NCI-H524 treated with DMSO at 0.1 percent for 48 hours (cell line): ENCODE measurements around the gene PROM2.

ENCODE experiments used
- DNase-seq: peaks from one replicate; lab custom pipeline; 2025; lab: John Stamatoyannopoulos, UW

The PROM2 gene

DNA sequence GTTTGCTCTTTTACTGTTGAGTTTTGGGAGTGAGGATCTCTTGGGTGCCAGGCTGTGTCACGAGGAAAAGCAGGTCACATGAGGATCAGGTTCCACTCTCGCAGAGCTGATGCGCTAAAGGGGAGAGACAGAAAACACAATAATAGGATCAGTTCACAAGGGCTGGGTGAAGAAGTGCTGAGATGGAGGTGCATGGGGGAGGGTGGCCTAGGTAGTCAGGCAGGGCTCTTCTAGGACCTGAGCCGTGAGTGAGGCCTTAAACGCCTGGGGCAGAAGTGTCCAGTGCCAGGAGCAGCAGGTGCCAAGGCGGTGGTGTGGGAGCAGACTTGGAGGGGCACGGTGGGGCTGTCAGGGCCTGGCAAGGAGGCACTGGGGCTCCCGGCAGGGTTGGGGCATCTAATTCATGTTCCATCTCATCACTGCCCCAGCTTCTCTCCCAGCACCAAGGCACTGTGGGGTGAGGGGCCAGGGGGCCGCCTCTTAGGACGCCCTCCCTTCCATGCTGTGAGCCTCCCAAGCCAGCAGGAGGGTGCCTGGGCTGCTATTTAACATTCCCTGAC lies 32.2 kb downstream of the PROM2 start:
- no peak for DNase-seq

- DNase-seq: no peak
Measured at GRCh38 chr2:95307036-95307435, 32.8 kb downstream of the PROM2 start.

DNA sequence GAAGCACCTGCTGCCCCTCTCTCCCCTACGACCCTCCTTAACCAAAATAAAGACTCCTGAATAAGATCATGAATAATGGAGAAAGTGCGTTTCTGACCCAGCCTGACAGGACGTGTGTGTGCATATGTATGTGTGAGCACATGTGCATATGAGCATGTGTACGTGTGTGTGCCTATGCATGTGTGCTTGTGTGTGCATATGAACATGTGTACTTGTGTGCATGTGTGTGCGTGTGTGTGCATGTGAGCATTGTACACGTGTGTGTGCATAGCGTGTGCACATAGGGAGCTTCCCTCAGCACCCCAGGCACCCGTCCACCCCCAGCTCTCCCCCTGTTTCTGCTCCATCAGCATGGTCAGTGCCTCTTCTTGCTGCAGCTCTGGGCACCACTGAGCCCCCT lies 33.6 kb downstream of the PROM2 start:
- no peak for DNase-seq

DNA sequence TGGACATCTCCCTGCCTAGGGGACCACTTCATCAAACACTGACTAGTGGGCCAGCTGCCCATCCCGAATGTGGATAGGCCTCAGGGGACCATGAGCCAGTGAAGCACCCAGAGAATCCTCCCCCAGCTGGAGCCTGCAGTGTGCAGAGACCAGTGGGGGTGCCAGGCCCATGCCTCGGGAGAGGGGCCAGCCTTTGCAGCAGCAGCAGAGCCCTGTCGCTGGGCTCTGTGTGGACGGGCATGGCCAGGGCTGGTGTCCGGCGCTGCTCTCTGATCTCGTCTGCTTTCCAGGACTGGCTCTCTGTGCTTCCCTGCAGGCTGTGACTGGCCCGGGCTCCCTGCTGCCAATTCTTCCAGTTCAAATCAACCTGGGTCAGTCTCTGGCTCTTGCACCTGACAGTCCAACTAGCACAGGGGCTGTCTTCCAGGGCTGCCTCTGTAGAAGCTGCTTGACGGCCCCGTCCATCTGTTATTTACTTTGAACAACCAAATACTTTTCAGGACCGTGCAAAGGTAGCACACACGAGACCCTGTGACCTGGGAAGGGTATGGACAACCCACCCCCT lies 34.3 kb downstream of the PROM2 start:
- no peak for DNase-seq

- no peak for DNase-seq
Measured at GRCh38 chr2:95309599-95309998, 35.4 kb downstream of the PROM2 start.

DNA sequence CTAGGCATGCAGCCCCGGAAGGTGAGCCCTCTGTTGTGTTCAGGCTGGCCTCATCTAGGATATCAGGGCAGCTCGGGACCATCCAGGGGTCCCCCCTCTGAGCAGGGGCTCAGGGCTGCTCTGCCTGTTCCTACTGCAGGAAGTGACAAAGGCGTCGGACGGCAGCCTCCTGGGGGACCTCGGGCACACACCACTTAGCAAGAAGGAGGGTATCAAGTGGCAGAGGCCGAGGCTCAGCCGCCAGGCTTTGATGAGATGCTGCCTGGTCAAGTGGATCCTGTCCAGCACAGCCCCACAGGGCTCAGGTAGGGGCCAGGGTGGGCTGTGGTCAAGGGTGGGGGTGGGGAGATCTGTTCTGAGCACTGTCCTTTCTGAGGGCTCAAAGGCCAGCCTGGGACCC lies 36.0 kb downstream of the PROM2 start:
- no peak for DNase-seq

DNA sequence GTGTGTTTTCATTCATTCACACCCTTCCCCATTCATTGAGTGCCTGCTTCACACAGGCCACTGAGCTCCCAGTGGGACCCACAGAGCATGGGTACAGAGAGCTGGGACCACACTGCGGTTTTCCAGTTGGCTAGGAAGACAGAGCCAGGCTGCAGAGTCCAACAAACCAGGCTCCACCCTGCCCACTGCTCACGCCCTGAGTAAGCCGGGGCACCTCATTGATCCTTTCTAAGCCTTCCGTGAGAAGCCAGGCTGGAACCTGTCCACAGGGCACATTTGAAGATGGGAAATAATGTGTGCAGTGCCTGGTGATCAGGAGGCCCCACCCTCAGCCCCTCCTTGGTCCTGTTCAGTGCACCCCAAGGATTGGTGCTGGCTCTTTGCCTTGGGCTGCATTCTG lies 36.4 kb downstream of the PROM2 start:
- DNase-seq: no peak

- no peak for DNase-seq
Measured at GRCh38 chr2:95311815-95312542, 37.7 kb downstream of the PROM2 start.

GRCh38 chr2:95312543-95313201 lies 38.4 kb downstream of the PROM2 start:
- no peak for DNase-seq

DNA sequence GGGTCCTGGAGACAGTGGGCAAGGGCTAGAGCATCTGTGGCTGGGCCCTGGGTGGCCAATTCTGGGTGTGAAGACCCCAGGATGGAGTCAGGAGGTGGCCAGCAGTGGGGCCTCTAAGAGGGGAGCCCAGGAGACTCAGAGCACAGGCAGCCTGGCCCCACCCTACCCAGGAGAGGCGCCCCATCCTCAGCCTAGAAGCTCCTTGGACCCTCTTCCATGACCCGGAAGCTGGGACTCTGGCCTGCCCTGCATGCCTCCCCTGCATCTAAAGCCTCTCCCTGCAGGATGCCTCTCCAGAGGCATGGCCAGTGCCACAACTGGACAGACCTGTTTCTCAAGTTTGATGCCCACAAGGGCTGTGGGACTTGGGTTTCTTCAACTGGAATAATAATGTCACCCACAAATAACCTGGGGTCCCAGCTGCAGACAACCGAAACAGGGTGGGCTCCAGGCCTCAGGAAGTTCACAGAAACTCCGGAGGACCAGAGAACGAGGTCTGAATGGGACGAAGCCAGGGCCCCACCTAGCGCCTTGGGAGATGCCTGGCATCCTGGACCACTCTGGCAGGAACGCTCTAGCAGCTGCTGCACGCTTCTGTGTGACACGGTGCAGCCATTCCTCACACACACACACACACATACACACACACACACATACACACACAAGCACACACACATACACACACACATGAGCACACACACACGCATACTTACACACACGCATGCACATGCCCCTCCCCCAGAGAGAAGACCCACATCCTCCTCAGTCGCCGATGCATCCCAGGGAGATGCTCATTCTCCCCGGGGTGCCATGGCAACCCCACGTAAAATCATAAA lies 39.3 kb downstream of the PROM2 start:
- no peak for DNase-seq

GRCh38 chr2:95314598-95314963 lies 40.3 kb downstream of the PROM2 start:
- DNase-seq: no peak

- no peak for DNase-seq
Measured at GRCh38 chr2:95314964-95315611, 40.8 kb downstream of the PROM2 start.

DNA sequence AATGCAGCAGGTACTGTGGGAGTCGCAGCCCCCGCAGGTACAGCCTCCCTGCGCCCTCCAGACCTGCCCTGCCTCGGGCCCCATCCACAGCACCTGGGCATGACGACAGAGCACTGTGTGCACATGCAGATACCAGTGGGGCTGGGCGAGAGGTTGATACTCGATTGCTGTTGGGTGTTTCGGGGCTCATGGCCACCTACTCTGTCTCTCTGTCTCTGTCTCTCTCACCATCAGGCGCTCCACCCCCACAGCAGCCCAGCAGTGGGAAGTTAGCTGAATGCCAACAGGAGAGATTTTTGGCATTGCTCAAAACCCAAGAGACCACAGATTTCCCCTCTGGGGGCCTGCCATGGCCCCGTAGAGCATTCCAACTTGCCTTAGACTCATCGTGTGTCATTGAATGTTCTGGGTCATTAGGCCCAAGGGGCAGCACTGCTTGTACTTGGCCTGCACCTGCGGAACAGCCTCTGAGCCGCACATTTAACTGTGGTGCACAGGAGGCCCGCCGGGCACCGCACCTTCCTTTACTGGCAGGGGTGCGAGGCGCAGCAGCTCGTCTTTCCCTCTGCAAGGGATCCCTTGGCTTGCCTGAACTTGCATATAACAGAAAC lies 41.7 kb downstream of the PROM2 start:
- DNase-seq: no peak

GRCh38 chr2:95316466-95317122 lies 42.3 kb downstream of the PROM2 start:
- no peak for DNase-seq

GRCh38 chr2:95317123-95317500 lies 42.9 kb downstream of the PROM2 start:
- no peak for DNase-seq

GRCh38 chr2:95317665-95318425 lies 43.6 kb downstream of the PROM2 start:
- DNase-seq: no peak

DNA sequence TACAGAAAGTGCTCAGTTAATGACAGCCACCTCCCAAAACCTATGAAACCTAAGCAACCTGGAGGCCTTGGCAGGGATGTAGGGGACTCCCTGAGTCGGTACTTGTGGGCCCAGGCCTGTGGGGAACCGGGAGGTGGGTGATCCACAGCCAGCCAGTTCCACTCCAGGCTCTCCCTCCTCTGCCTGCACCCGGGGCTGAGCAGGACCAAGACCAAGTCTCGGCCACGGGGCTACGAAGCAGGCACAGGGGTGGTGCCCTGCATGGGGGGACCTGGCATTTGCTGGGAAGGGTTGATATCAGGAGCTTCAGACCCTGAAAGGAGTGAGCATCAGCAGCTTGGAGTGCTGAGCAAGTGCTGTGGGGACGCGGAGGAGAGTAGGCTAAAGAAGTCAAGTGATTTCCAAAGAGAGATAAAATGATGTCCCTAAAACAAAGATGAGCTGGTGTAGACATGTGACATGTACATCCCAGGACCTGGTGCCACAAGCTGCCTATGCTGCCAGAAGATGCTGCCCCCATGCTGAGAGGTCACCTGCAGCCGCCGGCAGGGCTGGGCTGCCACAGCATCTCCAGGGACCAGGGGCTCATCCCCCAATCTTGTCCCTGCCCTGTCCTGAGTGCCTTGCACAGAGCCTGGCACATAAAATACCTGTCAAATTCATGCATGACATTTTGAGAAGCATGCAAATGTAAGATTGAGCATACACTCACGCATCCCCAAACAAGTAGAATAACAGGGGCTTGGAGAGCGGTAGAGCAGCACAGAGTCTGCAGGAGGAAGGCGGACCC lies 44.4 kb downstream of the PROM2 start:
- no peak for DNase-seq

- DNase-seq: no peak
Measured at GRCh38 chr2:95319481-95320343, 45.5 kb downstream of the PROM2 start.
